Esophagus (tissue), 2 donors: Measurements from ENCODE around the gene PAPSS2. TPM values are rescaled to one million over a fixed set of nuclear protein-coding genes. Genes with fewer than 3 reads are reported as not detected.

Experiments
- H3K27ac ChIP-seq, 2 donors: one replicate each; pipeline ENCODE4 v1.5.1; 2013; ENCODE audit warnings: low read depth in 2 of 2, mild to moderate bottlenecking in 2 of 2, inconsistent platforms in 1 of 2, low read length in 1 of 2, moderate library complexity in 1 of 2
- H3K27me3 ChIP-seq, 2 donors: one replicate each; pipeline ENCODE4 v1.6.1; 2013; ENCODE audit warnings: low read length in 2 of 2, control low read depth in 1 of 2, mild to moderate bottlenecking in 1 of 2; ENCODE audit not compliant: insufficient read depth in 2 of 2, control insufficient read depth in 1 of 2
- H3K36me3 ChIP-seq, 2 donors: one replicate each; pipeline ENCODE4 v1.6.1; 2013; ENCODE audit warnings: low read length in 1 of 2; ENCODE audit not compliant: control insufficient read depth in 2 of 2, insufficient read depth in 2 of 2
- H3K4me1 ChIP-seq, 2 donors: one replicate each; pipeline ENCODE4 v1.6.1; 2013; ENCODE audit warnings: low read length in 1 of 2; ENCODE audit not compliant: control insufficient read depth in 2 of 2, insufficient read depth in 2 of 2
- H3K4me3 ChIP-seq, 2 donors: one replicate each; pipeline ENCODE4 v1.5.1; 2013; ENCODE audit warnings: low read length in 2 of 2, mild to moderate bottlenecking in 2 of 2, low read depth in 1 of 2, moderate library complexity in 1 of 2
- H3K9me3 ChIP-seq, 2 donors: one replicate each; pipeline ENCODE4 v1.6.1; 2013; ENCODE audit warnings: mild to moderate bottlenecking in 2 of 2, low read depth in 1 of 2, low read length in 1 of 2, moderate library complexity in 1 of 2; ENCODE audit not compliant: control insufficient read depth in 2 of 2, insufficient read depth in 1 of 2
- WGBS, 2 donors: extraction: QIAGEN DNeasy Blood & Tissue Kit; methylation state at CpG; one replicate each; pipeline ENCODE4 v1.1.7; 2013; 5-methylcytosine and 5-hydroxymethylcytosine counted together
- polyA plus RNA-seq, 2 donors: library from polyadenylated mRNA; stranded (reverse); fragments of 200-250 nt; gene quantifications; one replicate each; pipeline ENCODE4 v1.2.3, GENCODE V29; 2013
- donor health status: healthy with polysubstance abuse.
- donor health status: Bipolar disorder and iron deficiency.

Gene PAPSS2
- polyA plus RNA-seq, 2 donors = 1.3 to 1.7 TPM

DNA sequence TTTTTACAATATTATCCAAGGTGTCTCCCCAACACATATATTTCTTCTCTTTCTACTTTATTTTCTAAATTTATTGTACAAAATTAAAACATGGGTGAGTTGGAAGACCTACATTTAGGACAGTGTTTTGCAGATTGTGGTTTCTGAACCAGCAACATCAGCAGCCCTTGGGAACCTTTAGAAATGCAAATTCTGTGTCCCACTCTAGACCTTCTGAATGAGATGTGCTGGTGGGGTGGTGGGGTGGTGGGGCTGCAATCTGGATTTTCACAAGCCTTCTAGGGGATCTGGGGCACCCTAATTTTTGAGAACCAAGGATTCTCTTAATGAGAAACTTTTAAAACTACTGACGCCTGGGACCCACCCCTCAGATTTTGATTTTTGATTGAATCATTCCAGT is 7.4 kb upstream of the PAPSS2 start:
- no peak overlapping the region for H3K4me3 ChIP-seq
- H3K4me1 ChIP-seq = no peaks in the 10 kb centered on the region
- 92 to 97% methylated on average over 1 of the region's 1 CpG for WGBS, 2 donors
- no peaks in the 10 kb centered on the region for H3K27me3 ChIP-seq
- H3K36me3 ChIP-seq = no peaks in the 10 kb centered on the region
- H3K9me3 ChIP-seq = no peaks in the 10 kb centered on the region
- H3K27ac ChIP-seq = no peak overlapping the region

DNA sequence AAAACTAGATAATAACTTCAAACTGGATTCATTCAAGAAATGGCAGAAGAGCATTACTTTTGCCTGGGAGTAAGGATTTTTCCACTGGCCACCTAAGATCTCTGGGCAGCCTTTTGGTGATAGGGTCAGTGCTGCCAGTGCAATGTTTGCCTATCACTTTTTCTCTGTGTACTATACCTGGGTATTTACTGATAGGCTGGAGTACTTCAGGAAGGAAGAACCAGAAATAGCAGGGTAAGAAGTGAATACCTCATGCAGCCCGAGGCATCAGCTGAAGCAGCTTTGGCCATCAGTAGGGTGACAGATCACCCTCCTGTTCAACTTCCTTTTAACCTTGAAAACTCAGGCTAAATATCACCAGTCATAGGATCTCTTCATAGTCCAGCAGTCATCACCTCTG is 5.5 kb upstream of the PAPSS2 start:
- Histone ChIP-seq H3K4me3 (no peak overlapping the region), H3K9me3 (no peaks in the 10 kb centered on the region), H3K27me3 (no peaks in the 10 kb centered on the region), H3K4me1 (peaks cover 0 to 3% of the 10 kb centered on the region in 2 donors), H3K36me3 (no peaks in the 10 kb centered on the region), H3K27ac (no peak overlapping the region)
- WGBS, 2 donors = 27 to 56% methylated on average over 1 of the region's 1 CpG

DNA sequence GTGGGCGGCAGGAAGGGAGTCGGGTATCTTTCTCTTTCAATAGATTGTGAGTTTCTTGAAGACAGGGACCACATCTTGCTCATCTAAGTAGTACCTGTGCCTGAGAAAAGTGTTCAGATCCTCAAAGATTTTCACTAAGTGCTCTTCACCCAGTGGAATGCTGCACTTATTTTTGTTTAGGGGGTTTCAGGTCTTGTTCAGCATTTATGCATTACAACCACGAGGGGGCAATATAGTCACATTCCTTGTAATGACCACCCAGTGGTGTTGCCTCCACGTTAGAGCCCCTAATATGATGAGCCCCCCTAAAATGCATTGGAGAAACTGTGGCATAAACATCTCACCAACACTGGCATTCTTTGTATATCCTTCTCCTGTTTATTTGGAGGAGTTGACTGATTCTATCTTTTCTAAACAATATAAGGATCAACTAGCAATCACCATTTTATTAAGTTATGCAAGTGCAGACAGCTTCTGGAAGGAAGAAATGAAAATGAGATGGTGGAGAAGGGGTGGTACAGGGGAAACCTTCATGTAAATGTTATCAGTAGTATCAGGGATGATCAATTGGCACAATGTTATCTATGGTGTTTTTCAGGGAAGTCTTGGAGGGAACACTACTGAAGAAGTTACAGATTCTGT is 3.1 kb upstream of the PAPSS2 start:
- 41 to 43% methylated on average over 4 of the region's 4 CpGs for WGBS, 2 donors
- Histone ChIP-seq H3K9me3 (no peaks in the 10 kb centered on the region), H3K27me3 (no peaks in the 10 kb centered on the region), H3K4me1 (peaks cover 0 to 3% of the 10 kb centered on the region in 2 donors), H3K4me3 (no peak overlapping the region), H3K27ac (no peak overlapping the region), H3K36me3 (no peaks in the 10 kb centered on the region)

DNA sequence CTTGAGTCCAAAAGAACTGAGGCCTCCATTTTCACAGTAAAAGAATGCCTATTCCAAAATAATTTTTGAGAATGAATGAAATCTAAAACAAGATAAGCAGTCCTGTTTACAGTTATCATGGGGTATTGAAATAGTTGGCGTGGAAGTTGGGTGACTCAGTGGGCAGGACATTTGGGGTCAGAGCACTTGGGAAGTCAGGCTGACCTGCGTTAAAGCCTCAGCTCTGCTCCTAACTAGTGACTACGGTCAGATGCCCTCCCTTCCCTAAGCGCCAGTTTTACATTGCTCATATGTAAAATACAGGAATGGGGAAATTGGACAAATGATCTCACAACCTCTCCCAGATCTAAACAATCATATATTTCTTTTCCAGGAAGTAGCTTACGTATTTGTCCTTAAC is 2.3 kb upstream of the PAPSS2 start:
- WGBS, 2 donors = 76% methylated on average over 5 of the region's 5 CpGs
- Histone ChIP-seq H3K4me3 (no peak overlapping the region), H3K27me3 (no peaks in the 10 kb centered on the region), H3K36me3 (no peaks in the 10 kb centered on the region), H3K27ac (peak overlapping the region in 1 of 2 donors; percentile 28), H3K9me3 (no peaks in the 10 kb centered on the region), H3K4me1 (peaks cover 0 to 3% of the 10 kb centered on the region in 2 donors)

DNA sequence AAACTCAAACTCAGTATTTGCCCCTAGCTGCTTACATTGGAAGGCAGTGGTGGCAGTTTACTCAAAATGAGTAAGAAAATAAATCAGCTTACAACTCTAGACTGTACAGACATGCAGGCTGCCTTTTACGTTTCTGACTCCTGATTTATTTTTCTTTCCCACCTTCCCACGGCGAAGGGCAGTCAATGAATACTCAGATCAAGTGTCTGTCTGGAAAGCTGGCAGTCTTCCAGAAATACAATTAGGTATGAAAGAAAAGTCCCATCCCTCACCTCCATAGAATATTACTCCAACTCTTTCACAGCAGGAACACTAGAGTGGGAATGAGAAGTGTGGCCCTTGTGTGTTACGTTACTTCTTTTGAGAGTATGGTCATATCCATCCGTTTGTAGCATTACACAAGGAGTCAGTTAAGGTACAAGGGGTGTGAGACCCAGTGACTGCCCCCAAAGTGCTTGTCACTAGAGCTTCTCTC is 1.3 kb upstream of the PAPSS2 start:
- H3K9me3 ChIP-seq = no peaks in the 10 kb centered on the region
- no peak overlapping the region for H3K27ac ChIP-seq
- no peaks in the 10 kb centered on the region for H3K36me3 ChIP-seq
- H3K4me1 ChIP-seq = peaks cover 0 to 3% of the 10 kb centered on the region in 2 donors
- H3K27me3 ChIP-seq = no peaks in the 10 kb centered on the region
- no peak overlapping the region for H3K4me3 ChIP-seq
- 68 to 85% methylated on average over 5 of the region's 5 CpGs for WGBS, 2 donors

DNA sequence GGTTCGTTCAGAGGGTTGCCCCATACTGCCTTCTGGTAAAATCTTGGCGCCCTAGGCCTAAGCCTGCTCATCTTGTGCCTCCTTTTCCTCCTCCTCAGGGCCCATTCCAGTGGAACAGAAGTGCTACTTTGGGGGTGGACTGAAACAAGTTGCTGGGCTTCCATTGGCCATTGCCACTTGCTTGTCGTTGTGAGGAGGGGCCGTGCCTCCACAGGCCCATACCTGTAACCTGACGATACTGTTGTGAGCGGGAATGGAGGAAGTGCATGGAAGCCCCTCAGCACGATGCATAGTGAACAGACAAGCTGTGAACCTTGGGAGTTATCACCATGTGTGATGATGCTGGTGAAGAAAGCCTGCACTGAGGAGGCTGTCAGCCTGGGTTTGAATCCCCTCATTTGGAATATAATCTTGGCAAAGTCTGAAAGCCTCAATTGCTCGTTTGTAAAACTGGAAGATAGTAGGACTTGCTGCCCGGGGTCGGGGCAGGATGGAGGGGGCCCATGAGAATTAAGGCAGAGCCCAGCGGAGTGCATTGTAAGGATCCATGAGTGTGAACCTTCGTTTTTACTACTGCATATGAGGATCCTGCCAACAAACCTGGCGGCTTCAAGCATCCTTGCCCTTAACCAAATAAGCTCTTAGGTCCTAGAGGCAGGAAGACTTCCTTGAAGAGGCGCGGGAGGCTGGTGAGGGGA is 671 bp upstream of the PAPSS2 start:
- no peak overlapping the region for H3K27ac ChIP-seq
- H3K4me3 ChIP-seq = peak overlapping the region in 1 of 2 donors; percentile 69
- H3K27me3 ChIP-seq = no peaks in the 10 kb centered on the region
- no peaks in the 10 kb centered on the region for H3K9me3 ChIP-seq
- WGBS, 2 donors = 64 to 71% methylated on average over 15 of the region's 15 CpGs
- H3K36me3 ChIP-seq = no peaks in the 10 kb centered on the region
- peaks cover 0 to 3% of the 10 kb centered on the region in 2 donors for H3K4me1 ChIP-seq

DNA sequence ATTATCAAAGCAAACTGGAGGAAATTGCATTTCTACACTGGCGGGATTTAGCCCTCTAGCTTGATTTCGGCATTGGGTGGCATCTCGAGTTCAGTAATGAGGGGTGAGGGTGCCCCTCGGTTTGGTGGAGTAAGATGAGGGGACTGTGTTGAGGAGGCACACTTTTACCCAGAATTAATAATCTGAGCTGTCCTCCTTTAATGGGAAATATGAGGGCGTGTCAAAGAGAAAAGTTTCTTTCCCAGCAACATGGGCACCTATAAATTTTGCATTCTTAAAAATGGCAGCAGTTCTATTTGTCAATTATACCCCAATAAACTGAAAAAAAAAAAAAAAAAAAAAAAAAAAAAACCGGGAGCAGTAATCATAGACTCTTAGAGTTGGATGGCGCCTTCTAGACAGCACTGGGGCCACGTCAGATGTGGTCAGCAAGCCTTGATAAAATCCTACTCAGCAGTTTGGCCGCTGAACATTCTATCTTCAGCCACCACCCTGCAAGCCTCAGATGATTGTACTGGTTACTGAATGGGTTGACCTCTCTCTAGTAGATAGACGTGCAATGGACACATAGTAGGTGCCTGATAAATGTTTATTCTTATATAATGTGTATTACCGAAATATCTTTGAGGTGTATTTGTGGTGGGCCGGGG is 931 bp downstream of the PAPSS2 start:
- Histone ChIP-seq H3K27ac (peak overlapping the region in 1 of 2 donors; percentile 43), H3K4me1 (peaks cover 0 to 3% of the 10 kb centered on the region in 2 donors), H3K9me3 (no peaks in the 10 kb centered on the region), H3K36me3 (no peaks in the 10 kb centered on the region), H3K4me3 (peak overlapping the region; percentile 59 to 69), H3K27me3 (no peaks in the 10 kb centered on the region)
- WGBS, 2 donors = 32 to 41% methylated on average over 12 of the region's 12 CpGs

DNA sequence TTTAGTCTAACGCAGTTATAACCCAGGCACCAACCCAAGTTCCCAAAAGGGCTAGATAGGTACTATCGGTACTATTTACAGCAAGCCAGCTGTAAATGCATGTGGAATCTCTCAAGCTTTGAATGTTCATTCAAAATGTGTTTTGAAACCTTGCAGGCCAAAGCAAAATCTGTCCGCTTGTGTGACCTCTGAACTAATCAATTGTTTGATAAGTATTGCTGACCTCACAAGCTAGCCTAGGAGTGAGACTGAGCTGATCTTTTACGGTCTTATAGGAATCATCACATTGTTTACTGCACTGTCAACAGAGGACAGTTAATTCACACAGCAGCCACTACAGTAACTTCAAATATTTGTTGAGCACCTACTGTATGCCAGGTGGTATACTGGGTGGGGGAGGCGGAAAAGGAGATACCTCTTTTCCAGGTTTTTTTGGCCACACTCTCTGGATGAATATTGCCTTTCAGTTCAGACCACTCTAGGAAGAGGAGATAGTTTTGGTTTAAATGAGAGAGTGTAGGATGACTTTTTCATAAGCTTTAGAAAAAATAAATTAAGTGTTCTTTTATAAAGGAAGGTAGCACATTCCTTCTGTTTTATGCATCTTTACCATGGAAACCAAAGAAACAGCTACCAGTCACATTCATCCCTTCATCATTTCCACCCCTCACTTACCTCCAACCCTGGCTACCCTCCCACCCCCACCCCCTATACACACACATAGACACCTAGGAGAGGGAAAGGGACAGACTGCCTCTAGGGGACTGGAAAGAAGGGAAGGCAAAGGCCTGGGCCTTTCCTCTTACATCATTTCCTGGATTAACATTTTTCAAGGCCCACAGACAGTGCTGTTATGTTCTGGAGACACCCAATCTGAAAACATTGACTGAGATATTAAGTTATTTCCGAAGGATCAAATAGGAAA is 2.4 kb downstream of the PAPSS2 start:
- H3K9me3 ChIP-seq = no peaks in the 10 kb centered on the region
- H3K27me3 ChIP-seq = no peaks in the 10 kb centered on the region
- H3K27ac ChIP-seq = no peak overlapping the region
- H3K4me3 ChIP-seq = no peak overlapping the region
- 82 to 94% methylated on average over 6 of the region's 6 CpGs for WGBS, 2 donors
- H3K4me1 ChIP-seq = peaks cover 0 to 3% of the 10 kb centered on the region in 2 donors
- no peaks in the 10 kb centered on the region for H3K36me3 ChIP-seq

DNA sequence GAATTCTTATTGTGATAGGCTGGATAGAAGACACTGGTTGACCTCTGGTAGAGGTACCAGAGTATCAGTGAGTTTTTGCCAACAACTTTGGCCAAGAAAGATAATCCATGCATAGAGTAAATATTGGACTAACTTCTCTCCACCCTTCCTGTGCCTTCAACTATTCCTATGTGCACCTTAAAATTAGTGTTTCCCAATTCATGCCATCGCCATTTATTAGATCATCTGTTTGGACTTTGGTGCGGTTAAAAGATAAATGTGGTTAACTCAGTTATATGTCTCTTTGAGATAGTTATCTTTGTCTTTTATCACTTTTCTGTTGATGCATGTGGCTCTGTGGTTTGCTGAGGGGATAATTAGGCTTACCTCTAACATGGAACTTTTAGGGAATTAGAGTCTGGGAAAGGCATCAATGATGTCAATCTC is 4.6 kb downstream of the PAPSS2 start:
- no peak overlapping the region for H3K27ac ChIP-seq
- no peak overlapping the region for H3K4me3 ChIP-seq
- H3K27me3 ChIP-seq = no peaks in the 10 kb centered on the region
- no peaks in the 10 kb centered on the region for H3K9me3 ChIP-seq
- H3K4me1 ChIP-seq = no peaks in the 10 kb centered on the region
- 75 to 89% methylated on average over 2 of the region's 2 CpGs for WGBS, 2 donors
- H3K36me3 ChIP-seq = no peaks in the 10 kb centered on the region
